IMR-90 (cell line): ENCODE measurements around the gene FAXC. TPM values are rescaled to one million over a fixed set of nuclear protein-coding genes. Genes with fewer than 3 reads are reported as not detected.

Experiments
- ATAC-seq: fragments of 200-7000 bp; cut with Tn5 transposase; 2 replicates; pipeline ENCODE4 v1.9.1; 2020; ENCODE audit warnings: low read depth, mild to moderate bottlenecking, moderate library complexity
- BruUV-seq: library from RNA; stranded (reverse); fragments of 400-500 nt; replicated peaks from 2 replicates; lab custom pipeline; 2021; lab: Mats Ljungman, UMichigan
- CTCF ChIA-PET: fragments of 300-600 bp; formaldehyde crosslinking; extraction: SDS; loops from one replicate; lab custom pipeline; 2021; ENCODE audit warnings: antibody characterized with exemption; lab: Yijun Ruan, JAX
- POLR2A ChIA-PET: fragments of 300-600 bp; sonication (Branson Sonifier 250); formaldehyde crosslinking; loops from one replicate; lab custom pipeline; 2022; ENCODE audit warnings: antibody characterized with exemption; ENCODE audit not compliant: unreplicated experiment; lab: Charles Lee
- DNase-seq: peaks from one replicate; pipeline ENCODE4 v3.0.0; 2013
- H2AFZ ChIP-seq: replicated peaks from 2 replicates; pipeline ENCODE3; 2013; ENCODE audit warnings: low read length, mild to moderate bottlenecking; ENCODE audit not compliant: poor library complexity
- H2AK5ac ChIP-seq: 2 replicates; pipeline ENCODE4 v1.6.1; 2013; ENCODE audit warnings: low read depth, low read length, inconsistent platforms
- H2AK9ac ChIP-seq: replicated peaks from 2 replicates; pipeline ENCODE3; 2013; ENCODE audit warnings: mild to moderate bottlenecking, low read depth, low read length, moderate library complexity; ENCODE audit not compliant: poor library complexity
- H2BK120ac ChIP-seq: 2 replicates; pipeline ENCODE4 v1.6.1; 2013; ENCODE audit warnings: low read depth, low read length, inconsistent platforms
- H2BK15ac ChIP-seq: 3 replicates; pipeline ENCODE4 v1.6.1; 2013; ENCODE audit warnings: low read depth, low read length, inconsistent platforms
- H2BK20ac ChIP-seq: 2 replicates; pipeline ENCODE4 v1.6.1; 2013; ENCODE audit warnings: low read depth, mild to moderate bottlenecking, inconsistent platforms, low read length, moderate library complexity
- H2BK5ac ChIP-seq: 2 replicates; pipeline ENCODE4 v1.6.1; 2013; ENCODE audit warnings: mild to moderate bottlenecking, low read depth, low read length, inconsistent platforms; ENCODE audit not compliant: poor library complexity, severe bottlenecking
- H3K14ac ChIP-seq: replicated peaks from 2 replicates; pipeline ENCODE4 v1.6.1; 2013; ENCODE audit warnings: low read depth, low read length, inconsistent platforms
- H3K18ac ChIP-seq: 2 replicates; pipeline ENCODE4 v1.6.1; 2013; ENCODE audit warnings: low read depth, low read length, control low read depth
- H3K23ac ChIP-seq: 2 replicates; pipeline ENCODE4 v1.6.1; 2013; ENCODE audit warnings: low read depth, low read length, inconsistent platforms
- H3K27ac ChIP-seq: 2 replicates; pipeline ENCODE4 v1.5.1; 2013; ENCODE audit warnings: mild to moderate bottlenecking, control low read depth, low read length; ENCODE audit not compliant: insufficient read depth
- H3K27me3 ChIP-seq: 2 replicates; pipeline ENCODE4 v1.6.1; 2013; ENCODE audit warnings: low read length; ENCODE audit not compliant: control insufficient read depth, insufficient read depth
- H3K36me3 ChIP-seq: 2 replicates; pipeline ENCODE4 v1.6.1; 2013; ENCODE audit warnings: low read length, mixed read lengths; ENCODE audit not compliant: control insufficient read depth, insufficient read depth
- H3K4ac ChIP-seq: 2 replicates; pipeline ENCODE4 v1.6.1; 2013; ENCODE audit warnings: low read depth, low read length, inconsistent platforms
- H3K4me1 ChIP-seq: 2 replicates; pipeline ENCODE4 v1.6.1; 2013; ENCODE audit warnings: low read length, mixed read lengths; ENCODE audit not compliant: control insufficient read depth, insufficient read depth
- H3K4me2 ChIP-seq: 2 replicates; pipeline ENCODE4 v1.6.1; 2013; ENCODE audit warnings: low read depth, mild to moderate bottlenecking, control low read depth, low read length, moderate library complexity
- H3K4me3 ChIP-seq: 2 replicates; pipeline ENCODE4 v1.5.1; 2013; ENCODE audit warnings: low read depth, mild to moderate bottlenecking, control low read depth, low read length, moderate library complexity; ENCODE audit not compliant: insufficient read depth
- H3K56ac ChIP-seq: 2 replicates; pipeline ENCODE4 v1.6.1; 2013; ENCODE audit warnings: low read length, inconsistent platforms; ENCODE audit not compliant: insufficient read depth; ENCODE audit errors: extremely low read depth
- H3K79me1 ChIP-seq, 2 experiments: 2 replicates each; pipeline ENCODE4 v1.6.1; 2013; ENCODE audit warnings: low read length in 2 of 2, inconsistent platforms in 1 of 2, low read depth in 1 of 2
- H3K9ac ChIP-seq: 2 replicates; pipeline ENCODE4 v1.6.1; 2013; ENCODE audit warnings: low read depth, low read length, control low read depth
- H3K9me1 ChIP-seq: 2 replicates; pipeline ENCODE4 v1.6.1; 2013; ENCODE audit warnings: low read length, inconsistent platforms; ENCODE audit not compliant: insufficient read depth
- H3K9me3 ChIP-seq: 2 replicates; pipeline ENCODE4 v1.6.1; 2013; ENCODE audit warnings: low read length; ENCODE audit not compliant: control insufficient read depth, insufficient read depth
- H4K20me1 ChIP-seq: 2 replicates; pipeline ENCODE4 v1.6.1; 2013; ENCODE audit warnings: low read length, inconsistent platforms; ENCODE audit not compliant: insufficient read depth
- H4K5ac ChIP-seq: 2 replicates; pipeline ENCODE4 v1.6.1; 2013; ENCODE audit warnings: mild to moderate bottlenecking, low read depth, low read length, control low read depth
- H4K8ac ChIP-seq, 2 experiments: 2 replicates each; pipeline ENCODE4 v1.6.1; 2013; ENCODE audit warnings: low read depth in 2 of 2, low read length in 2 of 2, control low read depth in 1 of 2, inconsistent platforms in 1 of 2
- H4K91ac ChIP-seq: 2 replicates; pipeline ENCODE4 v1.6.1; 2013; ENCODE audit warnings: low read depth, low read length, inconsistent platforms; ENCODE audit not compliant: insufficient read depth
- RAD21 ChIP-seq: IDR thresholded peaks from 2 replicates; pipeline ENCODE4 v1.6.1; 2012; ENCODE audit warnings: low read length, improper control_type of control experiment
- RFX5 ChIP-seq: IDR thresholded peaks from 2 replicates; pipeline ENCODE4 v1.8.0; 2012; ENCODE audit warnings: low read depth, mild to moderate bottlenecking, low read length, moderate library complexity
- WGBS, 2 experiments: methylation state at CpG; one replicate each; pipeline versions ENCODE4 v1.1.5 to v1.1.7; 2013; ENCODE audit warnings: missing lambda C conversion rate in 2 of 2; ENCODE audit not compliant: insufficient read length in 1 of 2; ENCODE audit errors: extremely low coverage in 2 of 2; 5-methylcytosine and 5-hydroxymethylcytosine counted together
- dilution Hi-C: fragments of 300-500 bp; cut with HindIII; formaldehyde crosslinking; loops from one replicate; pipeline ENCODE4 v1.14.3; 2018; ENCODE audit warnings: low sequenced_read_pairs; ENCODE audit not compliant: unreplicated experiment
- in situ Hi-C: fragments of 300-500 bp; cut with MboI; formaldehyde crosslinking; loops from 3 replicates; pipeline ENCODE4 v1.14.3; 2019; ENCODE audit warnings: low sequenced_read_pairs, inconsistent platforms, mixed read lengths
- intact Hi-C: fragments of 100-400 bp; cut with micrococcal nuclease; formaldehyde crosslinking; loops from 2 replicates; pipeline ENCODE4 v1.10.0; 2022
- polyA plus RNA-seq, 3 experiments: library from polyadenylated mRNA; depleted of rRNA; stranded (reverse); fragments of >200 nt; gene quantifications; 2 replicates each; pipeline ENCODE4 v1.2.3, GENCODE V29; 2012; ENCODE audit warnings: low replicate concordance in 1 of 3
- total RNA-seq: library from RNA; depleted of rRNA; stranded (reverse); fragments of >200 nt; gene quantifications from 2 replicates; pipeline ENCODE4 v1.2.3, GENCODE V29; 2012

The FAXC gene
- total and polyA plus RNA-seq, 2 of the 4 experiments (the other 2 are of a cell fraction), result 1.1 to 2.7 TPM

- no peak overlapping the region for H2BK120ac ChIP-seq
- no peak overlapping the region for H3K4me2 ChIP-seq
- H3K9me1 ChIP-seq, result no peaks in the 10 kb centered on the region
- no peak overlapping the region for H4K91ac ChIP-seq
- no peaks in the 10 kb centered on the region for H3K9me3 ChIP-seq
- no peak overlapping the region for H4K8ac ChIP-seq
- no peak overlapping the region for H3K4ac ChIP-seq
- H4K5ac ChIP-seq, result no peak overlapping the region
- no peak for ATAC-seq
- no peak for DNase-seq
- CTCF ChIA-PET, result interaction anchor here (1.0 kb wide), 1 partner anchor 12 kb away, joined by 3 read pairs; no protein-coding TSS in a partner anchor
- POLR2A ChIA-PET, result no interaction called here
- WGBS, 2 experiments, result 64% methylated on average over 1 of the region's 4 CpGs; no CpG with 5 or more reads in 1 of the 2 experiments
- H2BK20ac ChIP-seq, result no peak overlapping the region
- no peak overlapping the region for H3K14ac ChIP-seq
- H3K18ac ChIP-seq, result no peak overlapping the region
- dilution Hi-C loops (no loop called here), intact Hi-C loops (no loop called here), in situ Hi-C loops (no loop called here)
- no peaks in the 10 kb centered on the region for H3K4me1 ChIP-seq
- no peaks in the 10 kb centered on the region for H4K20me1 ChIP-seq
- H2BK15ac ChIP-seq, result no peak overlapping the region
- no peak overlapping the region for H2AK9ac ChIP-seq
- H2BK5ac ChIP-seq, result no peak overlapping the region
- no peak overlapping the region for H3K56ac ChIP-seq
- no peak overlapping the region for H3K4me3 ChIP-seq
- H2AK5ac ChIP-seq, result no peak overlapping the region
- no peak overlapping the region for H3K27ac ChIP-seq
- peaks cover 11% of the 10 kb centered on the region for H3K27me3 ChIP-seq
- no peak overlapping the region for H2AFZ ChIP-seq
- TF ChIP-seq RFX5, result no peak
- no peak for TF ChIP-seq RAD21
- H3K9ac ChIP-seq, result no peak overlapping the region
- no peak overlapping the region for H3K23ac ChIP-seq
- no peaks in the 10 kb centered on the region for H3K36me3 ChIP-seq
- no peaks in the 10 kb centered on the region for H3K79me1 ChIP-seq
- no TSS peak for BruUV-seq
These were observed 5.5 kb upstream of the FAXC start for GRCh38 chr6:99354983-99355382.
